ENCODE results near the gene HOXA9. TPM values are rescaled to one million over a fixed set of nuclear protein-coding genes. Genes with fewer than 3 reads are reported as not detected.

The HOXA9 gene
- total RNA-seq, 1 experiment from 2014 or later = 1.8 TPM

DNA sequence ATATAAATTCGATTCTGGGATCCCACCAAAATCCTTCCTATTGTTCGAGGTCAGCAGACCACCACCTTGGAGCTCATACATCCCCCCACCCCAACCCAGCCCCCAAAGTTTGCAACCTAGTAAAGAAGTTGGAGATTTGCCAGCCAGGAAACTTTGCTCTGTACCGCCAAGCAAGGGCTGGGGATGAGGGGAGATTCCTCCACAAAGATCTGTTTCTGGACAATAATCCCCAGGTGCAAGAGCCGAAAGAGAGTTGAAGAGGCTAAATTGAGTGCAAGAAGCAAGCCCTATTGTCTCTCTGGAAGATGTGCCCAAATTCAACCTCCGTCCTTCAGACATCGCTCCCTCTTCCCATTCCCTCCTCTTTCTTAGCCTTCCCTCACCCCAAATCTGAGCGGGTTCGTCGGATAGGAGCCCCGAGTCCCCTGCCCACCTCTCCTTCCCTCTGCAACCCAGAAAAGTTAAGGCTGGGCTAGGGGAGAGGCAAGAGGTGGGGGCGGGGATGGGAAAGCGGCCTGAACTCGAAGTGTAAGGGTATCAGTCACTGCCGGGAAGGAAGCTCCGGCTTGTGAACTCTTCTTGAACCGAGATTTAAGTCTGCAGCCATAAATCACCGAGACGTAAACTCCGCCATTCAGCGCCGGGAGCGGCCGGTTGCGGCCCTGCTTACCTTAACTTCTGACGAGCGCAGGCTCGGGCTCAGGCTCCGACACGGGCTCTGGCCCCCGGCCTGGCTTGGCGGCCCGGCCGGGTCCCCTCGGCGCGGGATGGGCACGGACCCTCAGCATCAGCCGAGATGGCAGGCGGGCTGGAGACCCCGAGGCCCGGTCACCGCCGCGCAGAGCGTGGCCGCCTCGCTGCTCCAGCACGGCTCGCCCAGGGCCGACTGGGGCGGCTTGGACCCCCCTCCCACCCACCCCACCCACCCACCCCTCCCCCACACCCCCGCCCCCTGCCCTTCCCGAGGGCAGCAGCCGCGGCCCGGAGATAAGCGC lies 52.1 kb downstream of the HOXA9 start:
- peak; percentile 95 for DNase-seq (ENCODE audit: low read depth)

Other genes starting within 250 kb of the HOXA9 start
- gene HOXA1, start 69.5 kb downstream of the HOXA9 start, total RNA-seq (2014; rRNA removed; shearing (Covaris generic)) = 5.5 and 6.4 TPM in 2 replicates
- gene HOXA2, start 62.9 kb downstream of the HOXA9 start, total RNA-seq (2014; rRNA removed; shearing (Covaris generic)) = 11.4 and 12.1 TPM in 2 replicates
- 4.1 and 6.7 TPM in 2 replicates for gene HOXA4, start 34.8 kb downstream of the HOXA9 start, total RNA-seq (2014; rRNA removed; shearing (Covaris generic))
- gene HOXA5, start 21.9 kb downstream of the HOXA9 start, total RNA-seq (2014; rRNA removed; shearing (Covaris generic)) = 22.6 and 41.1 TPM in 2 replicates
- gene HOXA6, start 17.8 kb downstream of the HOXA9 start, total RNA-seq (2014; rRNA removed; shearing (Covaris generic)) = 0.92 and 4.2 TPM in 2 replicates
- gene HOXA3, start 13.0 kb downstream of the HOXA9 start, total RNA-seq (2014; rRNA removed; shearing (Covaris generic)) = 12.4 and 16.8 TPM in 2 replicates
- 21.7 and 24.4 TPM in 2 replicates for gene HOXA7, start 8.9 kb downstream of the HOXA9 start, total RNA-seq (2014; rRNA removed; shearing (Covaris generic))
- 12.3 and 31.2 TPM in 2 replicates for gene HOXA10, start 8.8 kb upstream of the HOXA9 start, total RNA-seq (2014; rRNA removed; shearing (Covaris generic))
- 7.7 and 8.2 TPM in 2 replicates for gene HOXA11, start 19.7 kb upstream of the HOXA9 start, total RNA-seq (2014; rRNA removed; shearing (Covaris generic))
- 0.86 and 1.3 TPM in 2 replicates for gene HOXA13, start 34.6 kb upstream of the HOXA9 start, total RNA-seq (2014; rRNA removed; shearing (Covaris generic))
- not detected in 2 replicates for gene EVX1, start 77.3 kb upstream of the HOXA9 start, total RNA-seq (2014; rRNA removed; shearing (Covaris generic))